GM19438 (cell line): ENCODE results near the gene RERE.
"Not testable (repeated sequence)": the region's sequence is repeated elsewhere in the genome, so short reads cannot be mapped to it uniquely, and the experiment has no call there.

Source experiments
- ATAC-seq: cut with Tn5 transposase; IDR thresholded peaks from one replicate; pipeline ENCODE4 v1.9.1; 2021; ENCODE audit warnings: low read depth; ENCODE audit not compliant: unreplicated experiment

RERE gene

DNA sequence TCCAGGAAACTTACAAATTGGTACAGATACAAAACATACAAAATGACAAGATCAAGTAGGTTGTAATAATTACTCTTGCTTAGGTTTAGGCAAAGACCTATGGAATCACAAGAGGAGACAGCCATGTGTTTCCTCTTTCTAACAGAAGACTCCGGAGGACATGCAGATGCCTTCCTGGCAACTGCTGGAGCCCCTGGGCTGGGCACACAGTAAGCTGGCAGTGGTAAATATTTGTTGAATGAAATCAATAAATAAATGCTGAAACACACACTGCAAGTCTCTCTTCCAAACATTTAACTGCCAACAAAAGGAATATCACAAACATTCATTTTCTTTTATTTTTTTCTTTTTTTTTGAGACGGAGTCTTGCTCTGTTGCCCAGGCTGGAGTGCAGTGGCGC is 350.1 kb downstream of the RERE start:
- no peak for ATAC-seq

DNA sequence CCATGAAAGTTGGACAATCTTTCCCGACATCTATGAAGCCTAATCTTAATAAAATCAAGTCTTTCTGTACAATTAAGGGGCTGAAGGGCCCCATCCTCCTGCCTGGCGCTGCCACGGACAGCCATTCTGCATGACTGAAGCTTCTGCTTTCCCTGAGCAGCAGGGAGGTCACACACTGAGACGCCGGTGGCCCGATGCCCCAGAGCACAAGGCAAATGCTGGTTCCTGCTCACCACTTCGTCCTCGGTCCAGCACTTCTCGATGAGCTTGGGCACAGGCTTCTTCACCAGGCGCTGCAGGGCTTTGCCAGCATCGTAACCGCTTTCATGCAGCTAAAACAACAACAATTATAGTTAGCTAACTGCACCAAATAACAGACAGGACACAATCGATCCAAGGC is 351.7 kb downstream of the RERE start:
- no peak for ATAC-seq

DNA sequence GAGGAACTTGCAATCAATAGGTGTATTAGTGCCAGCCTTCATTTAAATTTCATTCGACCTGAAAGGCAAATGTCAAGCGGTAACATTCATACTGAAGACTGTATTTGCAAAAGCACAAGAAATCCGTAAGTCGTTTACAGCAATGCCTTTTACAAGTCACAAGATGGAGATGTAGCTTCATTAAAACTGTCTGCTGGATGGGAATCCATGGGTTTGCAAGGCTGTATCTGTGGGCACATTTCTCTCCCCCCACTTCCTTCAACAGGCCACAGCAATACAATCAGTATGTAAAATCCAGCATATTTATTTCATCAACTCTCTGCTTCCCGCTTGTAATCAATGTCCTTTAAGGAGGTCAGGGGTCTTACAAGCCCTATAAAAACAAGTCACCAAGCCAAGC is 352.4 kb downstream of the RERE start:
- ATAC-seq: no peak

DNA sequence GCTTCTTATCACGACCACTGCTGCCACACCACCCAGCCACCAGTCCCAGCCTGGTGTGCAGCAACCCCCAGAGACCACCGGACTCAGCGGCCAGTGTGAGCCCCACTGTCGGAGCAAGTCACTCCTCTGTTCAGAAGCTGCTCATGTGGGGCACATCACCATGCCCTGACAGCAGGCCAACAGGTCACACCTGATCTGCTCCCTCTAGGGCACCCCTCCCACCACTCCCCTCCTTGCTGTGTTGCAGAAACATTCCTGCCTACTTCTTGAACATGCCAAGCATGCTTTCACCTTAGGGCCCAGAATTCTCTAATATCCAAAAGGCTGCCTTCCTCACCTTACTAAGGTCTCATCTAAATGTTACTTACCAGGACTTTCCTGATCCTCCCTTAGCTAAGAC is 353.1 kb downstream of the RERE start:
- ATAC-seq: no peak

DNA sequence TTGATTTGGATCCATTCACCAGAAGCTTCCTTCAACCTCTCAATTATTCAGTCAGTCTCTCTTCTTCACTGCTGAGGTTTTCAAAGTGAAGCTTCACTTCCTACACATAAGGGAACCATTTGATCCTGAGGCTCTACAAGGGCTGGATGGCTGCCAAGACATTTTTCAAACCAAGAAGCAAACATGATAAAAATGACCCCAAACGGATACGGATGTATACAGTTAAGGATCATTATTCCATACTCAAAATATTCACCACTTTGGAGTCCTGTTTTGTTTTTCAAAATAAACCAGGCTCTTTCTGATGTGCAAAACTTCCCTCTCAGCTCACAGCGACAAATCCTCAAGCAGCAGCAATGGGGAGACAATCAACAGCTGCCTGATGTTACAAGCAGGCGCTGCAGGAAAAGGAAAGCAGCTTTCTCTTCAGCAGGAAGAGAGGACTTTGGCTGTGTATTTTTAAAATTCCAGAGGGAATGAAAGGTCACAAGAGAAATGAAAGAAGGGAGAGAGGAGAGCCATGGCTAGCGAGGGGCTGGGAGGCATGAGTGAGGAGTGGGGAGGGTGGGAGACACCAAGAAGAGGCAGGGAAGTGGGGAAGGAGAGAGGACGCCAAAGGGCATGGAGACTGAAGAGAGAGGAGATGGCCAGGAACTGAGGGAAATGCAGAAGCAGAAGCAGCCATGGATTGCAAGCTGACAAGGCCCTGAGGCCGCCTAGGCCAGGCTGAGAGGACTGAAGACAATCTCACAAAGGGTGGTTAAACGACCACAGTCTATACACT is 354.1 kb downstream of the RERE start:
- ATAC-seq: no peak

DNA sequence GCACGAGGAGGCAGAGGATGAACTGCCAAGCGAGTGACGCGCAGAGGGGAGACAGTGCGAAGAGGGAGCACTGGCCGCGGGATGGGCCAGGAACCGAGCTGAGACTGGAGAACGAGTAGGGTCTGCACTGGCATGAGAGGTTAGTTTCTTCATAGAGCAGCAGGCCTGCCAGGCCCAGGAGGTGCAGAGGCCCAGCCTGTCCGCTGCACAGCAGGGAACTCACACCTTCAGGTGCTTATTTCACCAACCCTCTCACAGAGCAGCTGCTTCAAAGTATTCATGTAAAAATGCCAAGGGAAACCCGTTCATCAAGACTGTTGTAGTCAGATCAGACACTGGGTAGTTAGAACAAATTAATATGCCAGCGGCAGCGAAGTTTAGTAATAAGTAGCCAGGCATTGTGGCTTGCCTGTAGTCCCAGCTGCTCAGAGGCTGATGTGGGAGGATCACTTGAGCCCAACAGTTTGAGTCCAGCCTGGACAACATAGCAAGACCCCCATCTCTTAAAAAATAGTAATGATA is 355.0 kb downstream of the RERE start:
- ATAC-seq: no peak

DNA sequence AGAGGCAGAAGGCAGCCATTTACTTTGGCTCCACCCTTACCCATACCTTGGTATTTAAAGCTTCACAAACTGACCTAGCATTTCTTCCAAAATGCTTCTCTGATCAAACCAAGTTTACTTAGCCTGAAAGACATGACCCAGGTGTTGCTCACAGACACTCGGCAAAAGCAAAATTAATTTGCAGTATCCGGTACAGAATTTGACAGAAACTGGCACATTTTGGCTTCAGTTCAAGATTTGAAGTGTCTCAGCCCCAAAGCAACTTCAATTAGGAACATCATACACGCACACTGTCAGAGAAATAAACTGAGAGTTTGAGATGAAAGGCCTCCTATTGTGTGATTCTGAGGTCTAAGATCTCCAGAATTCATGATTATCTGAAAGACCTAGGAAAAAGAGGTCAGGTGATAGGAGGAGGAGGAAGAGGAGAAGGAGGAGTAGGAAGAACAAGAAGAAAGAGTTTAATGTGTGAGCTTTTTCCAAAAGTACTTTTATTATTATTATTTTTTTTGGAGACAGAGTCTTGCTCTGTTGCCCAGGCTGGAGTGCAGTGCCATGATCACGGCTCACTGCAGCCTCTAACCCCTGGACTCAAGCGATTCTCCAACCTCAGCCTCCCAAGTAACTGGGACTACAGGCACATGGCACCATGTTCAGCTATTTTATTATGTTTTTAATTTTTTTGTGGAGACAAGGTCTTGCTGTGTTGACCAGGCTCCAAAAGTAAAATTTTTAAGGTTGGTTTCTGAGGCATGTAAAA is 355.9 kb downstream of the RERE start:
- no peak for ATAC-seq

DNA sequence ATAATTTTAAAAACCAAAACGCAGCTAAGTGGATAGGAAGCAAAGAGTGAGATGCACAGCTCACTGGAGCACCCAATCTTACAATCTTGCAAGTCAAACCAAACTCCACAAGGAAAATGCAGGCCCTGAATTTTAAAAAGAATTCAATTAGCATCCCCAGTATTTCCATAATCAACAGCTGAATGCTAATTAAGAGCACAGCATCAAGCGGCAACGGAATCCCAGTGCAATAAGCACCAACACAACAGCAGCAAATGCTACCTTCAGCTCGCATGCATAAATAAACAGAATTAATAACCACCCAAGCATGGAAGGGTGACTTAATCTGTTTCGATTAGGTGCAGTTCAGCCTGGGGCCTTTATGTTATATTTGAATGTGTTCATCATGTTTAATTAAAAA is 356.7 kb downstream of the RERE start:
- no peak for ATAC-seq

DNA sequence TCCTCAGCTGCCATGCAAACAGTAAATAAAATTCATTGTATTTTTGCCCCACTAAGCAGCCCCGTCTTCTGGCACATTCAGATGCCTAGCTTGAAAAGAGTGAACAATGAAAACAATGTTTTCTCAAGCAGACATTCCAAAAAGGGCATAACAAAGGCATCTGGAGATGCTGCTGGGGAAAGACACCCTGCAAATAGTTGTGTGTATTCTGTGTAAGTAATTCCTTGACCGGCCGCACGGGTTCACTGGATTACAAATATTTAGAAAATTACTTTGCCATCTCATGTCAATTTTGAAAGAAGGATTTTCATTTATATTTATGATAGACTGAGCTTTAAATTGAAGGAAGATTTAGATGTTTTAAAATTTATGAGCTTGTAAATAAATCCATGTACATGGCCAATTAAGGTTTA is 357.3 kb downstream of the RERE start:
- ATAC-seq: no peak

DNA sequence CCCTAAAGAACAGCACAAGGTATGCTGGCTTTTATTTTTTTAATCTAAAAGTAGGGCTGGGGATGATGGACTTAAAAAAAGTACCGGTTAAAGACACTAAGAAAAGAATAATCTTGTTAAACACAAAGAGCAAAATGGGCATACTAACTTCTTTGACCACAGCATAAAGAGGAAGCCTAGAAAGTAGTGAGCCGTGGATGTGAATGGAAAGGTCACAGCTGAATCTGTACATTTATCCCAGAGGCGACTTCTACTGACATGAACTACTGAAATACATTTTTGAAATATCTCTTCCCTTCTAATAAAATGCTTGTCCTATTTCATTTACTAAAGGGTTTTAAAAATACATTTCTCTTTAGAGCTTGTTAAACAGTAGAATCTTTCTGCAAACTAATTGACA is 358.8 kb downstream of the RERE start:
- ATAC-seq: no peak

DNA sequence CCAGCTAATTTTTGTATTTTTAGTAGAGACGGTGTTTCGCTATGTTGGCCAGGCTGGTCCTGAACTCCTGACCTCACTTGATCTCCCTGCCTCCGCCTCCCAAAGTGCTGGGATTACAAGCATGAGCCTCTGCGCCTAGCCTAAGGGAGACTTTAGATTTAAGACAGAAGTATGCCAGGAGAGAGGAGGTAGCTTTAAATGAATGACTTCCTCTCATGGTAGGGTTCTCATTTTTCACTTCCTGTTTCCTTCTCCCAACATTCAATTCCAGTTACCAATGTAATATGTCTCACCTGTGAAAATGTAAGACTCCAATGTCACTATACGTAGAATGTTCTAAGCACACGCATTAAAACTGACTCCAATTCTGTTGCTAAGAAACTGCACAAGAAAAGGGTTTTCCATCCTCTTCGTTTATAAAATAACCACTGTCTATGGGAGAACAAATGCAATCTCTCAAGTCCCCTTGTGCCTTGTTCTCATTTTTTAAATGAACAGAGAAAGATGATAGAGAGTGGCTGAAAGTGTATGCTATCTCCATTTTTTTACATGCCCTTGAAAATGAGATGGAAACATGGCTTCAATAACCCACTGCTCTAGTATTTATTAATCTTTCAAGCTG is 359.6 kb downstream of the RERE start:
- ATAC-seq: no peak

DNA sequence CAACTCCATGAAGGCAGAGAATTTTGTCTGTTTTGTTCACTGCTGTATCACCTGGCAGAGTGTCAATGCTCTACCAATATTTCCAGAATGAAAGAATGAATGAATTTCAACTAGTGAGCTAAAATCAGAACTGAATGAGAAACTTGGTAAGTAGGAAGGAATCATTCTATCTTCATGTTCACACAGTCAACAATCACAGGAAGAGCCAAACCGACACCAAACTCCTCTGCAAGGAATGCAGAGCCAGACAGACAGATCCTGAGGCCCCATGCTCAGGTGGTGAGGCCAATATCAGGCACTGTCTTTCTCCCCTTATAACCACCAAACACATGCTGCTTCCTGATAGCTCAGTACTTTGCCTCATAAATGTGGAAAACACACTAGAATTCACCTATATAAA is 360.4 kb downstream of the RERE start:
- ATAC-seq: no peak

DNA sequence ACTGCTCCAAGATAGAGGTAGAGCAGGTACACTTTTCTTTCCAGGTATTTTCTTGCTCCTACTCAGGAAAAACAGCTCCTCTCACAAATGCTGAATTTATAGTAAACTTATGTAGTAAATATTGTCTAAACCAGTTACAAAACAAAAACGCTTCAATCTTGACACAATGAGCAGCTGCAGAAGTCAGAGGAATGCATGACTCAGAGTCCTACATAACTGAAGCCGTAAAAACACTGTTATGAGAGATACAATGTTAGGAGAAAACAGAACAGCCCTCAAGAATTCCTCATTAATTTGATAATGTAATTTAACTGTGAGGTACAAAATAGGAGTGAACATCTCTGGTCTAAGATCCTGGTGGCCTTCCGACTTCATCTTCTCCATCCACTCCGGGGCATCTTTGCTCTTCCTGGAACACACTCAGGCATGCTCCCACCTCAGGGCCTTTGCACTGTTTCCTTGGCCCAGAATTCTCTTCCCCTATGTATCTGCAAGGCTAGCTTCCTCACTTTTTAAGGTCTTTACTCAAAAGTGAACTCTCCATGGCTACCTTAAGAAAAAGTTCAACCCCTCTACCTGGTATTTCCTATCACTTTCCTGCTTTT is 361.0 kb downstream of the RERE start:
- no peak for ATAC-seq

DNA sequence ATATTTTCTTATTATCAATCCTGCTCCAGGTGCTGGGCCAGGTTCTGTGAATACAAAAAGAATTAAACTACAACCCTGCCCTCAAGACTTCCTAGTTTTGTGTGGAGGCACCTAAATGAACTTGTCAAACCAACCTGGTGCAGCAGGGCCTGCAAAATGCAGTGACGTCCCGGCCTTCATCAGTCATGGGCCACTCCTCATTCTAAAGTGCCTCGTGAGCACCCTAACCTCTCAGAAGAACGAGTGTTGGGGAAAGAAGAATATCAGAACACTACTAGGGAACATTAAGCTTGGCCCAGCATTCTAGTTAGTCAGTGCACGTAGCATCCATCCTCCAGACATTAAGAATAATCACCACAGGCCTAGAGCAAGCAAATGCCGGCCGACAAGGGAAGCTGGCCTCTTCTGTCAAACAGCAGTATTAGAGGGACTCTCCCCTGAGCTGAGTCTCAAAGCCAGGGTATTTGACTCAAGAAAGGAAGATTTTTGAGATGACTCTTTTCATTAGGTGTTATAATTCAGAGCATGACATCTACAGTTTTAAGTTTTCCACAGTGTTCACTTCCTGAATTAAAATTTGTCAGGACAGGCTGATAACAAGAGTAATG is 361.6 kb downstream of the RERE start:
- ATAC-seq: no peak

DNA sequence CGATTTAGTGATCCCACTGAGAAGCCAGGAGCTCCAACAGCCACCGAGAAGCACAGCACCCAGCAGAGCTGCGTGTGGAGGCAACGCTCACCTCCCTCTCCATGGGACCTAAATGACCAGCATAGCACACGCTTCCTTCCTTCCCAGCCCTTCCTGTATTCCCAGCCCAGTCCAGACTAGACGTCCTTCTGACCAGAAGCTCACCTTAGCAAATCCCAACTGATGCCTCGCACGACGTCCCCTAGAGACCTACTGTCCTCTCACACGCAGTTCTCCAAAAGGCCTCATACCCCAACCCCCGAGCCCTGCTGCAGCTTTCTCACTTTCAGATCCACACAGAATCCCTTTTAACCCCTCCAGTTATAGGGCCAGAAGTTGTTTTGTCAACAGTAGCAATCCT is 367.1 kb downstream of the RERE start:
- no peak for ATAC-seq

DNA sequence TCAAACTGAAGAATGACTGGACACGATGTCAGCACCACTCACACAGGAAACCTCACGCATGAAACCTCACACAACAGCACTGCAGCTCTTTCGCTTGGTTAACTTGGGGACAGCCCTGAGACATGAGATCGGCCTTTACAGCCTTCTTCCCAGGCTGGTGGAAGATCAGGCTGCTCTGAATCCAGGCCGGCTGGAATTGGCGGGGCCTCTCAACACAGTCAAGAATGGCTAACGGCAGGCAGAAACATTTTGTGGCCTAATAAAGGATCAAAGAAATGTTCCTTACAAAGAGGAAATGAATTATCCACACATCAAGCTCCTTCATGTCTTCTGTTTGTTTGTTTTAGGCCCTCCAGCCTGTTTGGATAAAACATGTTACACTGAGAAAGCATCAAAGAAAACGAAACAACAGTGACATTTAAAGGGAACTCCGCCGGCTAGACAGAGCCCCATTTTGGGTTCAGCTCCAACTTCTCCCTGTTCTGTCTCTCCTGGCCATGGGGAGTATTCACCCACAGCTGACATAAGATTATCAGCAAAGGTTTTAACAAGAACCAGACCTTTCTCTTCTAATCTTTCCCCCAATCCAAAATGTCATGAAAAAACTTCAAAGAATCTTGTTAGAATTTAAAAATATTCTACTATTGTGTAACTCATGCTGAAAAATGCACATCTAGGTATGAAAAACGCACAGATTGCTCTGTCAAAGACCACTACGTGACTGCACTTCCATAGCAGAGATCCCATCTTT is 368.4 kb downstream of the RERE start:
- no peak for ATAC-seq

DNA sequence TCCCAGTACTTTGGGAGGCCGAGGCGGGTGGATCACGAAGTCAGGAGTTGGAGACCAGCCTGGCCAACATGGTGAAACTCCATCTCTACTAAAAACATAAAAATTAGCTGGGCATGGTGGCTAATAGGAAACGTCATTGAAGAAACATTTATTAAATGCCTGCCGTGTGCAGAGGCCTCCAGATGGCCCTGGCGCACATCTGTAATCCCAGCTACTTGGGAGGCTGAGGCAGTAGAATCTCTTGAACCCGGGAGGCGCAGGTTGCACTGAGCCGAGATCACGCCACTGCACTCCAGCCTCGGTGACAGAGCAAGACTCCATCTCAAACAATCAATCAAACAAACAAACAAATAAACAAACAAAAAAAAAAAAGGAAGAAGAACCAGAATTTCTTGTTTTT is 368.9 kb downstream of the RERE start:
- ATAC-seq: not testable (repeated sequence)

DNA sequence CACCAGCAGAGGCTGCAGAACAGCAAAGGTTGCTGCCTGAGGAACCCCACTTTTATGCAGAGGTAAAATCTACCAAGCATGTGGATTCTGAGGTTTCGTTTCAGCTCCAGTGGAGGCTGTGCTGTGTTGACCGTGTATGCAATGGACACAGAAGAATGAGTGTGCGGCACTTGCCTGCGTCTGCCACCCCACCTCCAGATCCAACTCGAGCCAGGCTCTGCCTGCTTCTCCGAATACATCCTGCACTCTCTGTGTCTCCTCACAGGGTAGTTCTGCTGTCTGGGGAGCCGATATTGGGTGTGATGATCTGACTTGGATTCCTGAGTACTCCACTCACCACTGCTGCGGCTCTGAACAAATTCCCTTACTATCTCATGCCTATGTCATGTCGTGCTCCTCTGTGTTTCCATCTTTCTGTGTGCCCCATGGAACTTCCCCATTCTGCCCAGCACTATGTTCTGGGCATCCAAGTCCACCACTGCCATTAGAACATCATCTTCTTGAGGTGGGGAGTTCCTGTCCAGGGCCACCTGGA is 369.8 kb downstream of the RERE start:
- ATAC-seq: no peak

DNA sequence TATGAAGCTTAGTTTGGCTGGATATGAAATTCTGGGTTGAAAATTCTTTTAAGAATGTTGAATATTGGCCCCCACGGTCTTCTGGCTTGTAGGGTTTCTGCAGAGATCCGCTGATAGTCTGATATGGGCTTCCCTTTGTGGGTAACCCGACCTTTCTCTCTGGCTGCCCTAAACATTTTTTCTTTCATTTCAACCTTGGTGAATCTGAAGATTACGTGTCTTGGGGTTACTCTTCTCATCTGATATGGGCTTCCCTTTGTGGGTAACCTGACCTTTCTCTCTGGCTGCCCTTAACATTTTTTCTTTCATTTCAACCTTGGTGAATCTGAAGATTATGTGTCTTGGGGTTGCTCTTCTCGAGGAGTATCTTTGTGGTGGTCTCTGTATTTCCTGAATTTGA is 371.3 kb downstream of the RERE start:
- not testable (repeated sequence) for ATAC-seq
